ENCODE measurements around the gene GFRA1. TPM values are rescaled to one million over a fixed set of nuclear protein-coding genes. Genes with fewer than 3 reads are reported as not detected.

The GFRA1 gene
- total and polyA plus RNA-seq, 2 donors (not counting 1 experiment from before 2014, with no cell fraction given) = not detected

GRCh38 chr10:116126239-116126638 lies 146.8 kb downstream of the GFRA1 start:
- no peaks in the 10 kb centered on the region for H3K79me2 ChIP-seq (ENCODE audit: control insufficient read depth, insufficient read depth, low read length)
- H3K27ac Mint-ChIP-seq = no peak overlapping the region
- DNase-seq = no peak
- H3K27me3 ChIP-seq (replicated peaks in 1 of 4; ENCODE audit: control extremely low read depth in 1 of 4, control insufficient read depth in 3 of 4, insufficient read depth in 4 of 4, low read length in 3 of 4) = no peaks in the 10 kb centered on the region
- ChIA-PET POLR2A (no interaction called here), CTCF (no interaction called here)
- no peaks in the 10 kb centered on the region for H3K4me1 ChIP-seq (ENCODE audit: control insufficient read depth in 2 of 2, insufficient read depth in 2 of 2, low read length in 2 of 2)
- no peaks in the 10 kb centered on the region for H3K36me3 ChIP-seq (replicated peaks in 1 of 2; ENCODE audit: control extremely low read depth in 1 of 2, control insufficient read depth in 1 of 2, extremely low read depth in 1 of 2, insufficient read depth in 2 of 2, low read length in 1 of 2)
- 85% methylated on average over 3 of the region's 3 CpGs for WGBS (ENCODE audit: insufficient coverage)
- no peak overlapping the region for H3K27ac ChIP-seq (ENCODE audit: low read length in 2 of 2)
- no peaks in the 10 kb centered on the region for H3K27me3 Mint-ChIP-seq
- H4K20me1 ChIP-seq (ENCODE audit: control insufficient read depth, insufficient read depth, low read length, poor library complexity, severe bottlenecking) = no peaks in the 10 kb centered on the region
- H3K9ac ChIP-seq (ENCODE audit: low read length) = no peak overlapping the region
- ATAC-seq (ENCODE audit: low read depth) = no peak
- H3K9me3 ChIP-seq (ENCODE audit: control extremely low read depth in 1 of 3, control insufficient read depth in 2 of 3, insufficient read depth in 1 of 3, low read length in 2 of 3) = no peaks in the 10 kb centered on the region
- peaks cover 2% of the 10 kb centered on the region for H3K9me3 Mint-ChIP-seq (ENCODE audit: insufficient read depth)
- no peak for TF ChIP-seq CTCF (IDR thresholded peaks at IDR 0.05)
- TF ChIP-seq EZH2 (IDR thresholded peaks at IDR 0.05; ENCODE audit: borderline replicate concordance, insufficient read depth, low read depth, low read length, poor library complexity, severe bottlenecking) = no peak
- intact Hi-C loops (cut with micrococcal nuclease) = no loop called here
- no peak overlapping the region for H2AFZ ChIP-seq (ENCODE audit: insufficient read depth, low read depth, low read length, poor library complexity, severe bottlenecking)
- H3K4me3 ChIP-seq (ENCODE audit: control extremely low read depth in 1 of 5, extremely low read depth in 1 of 5, insufficient read depth in 1 of 5, low read depth in 2 of 5, low read length in 4 of 5) = no peak overlapping the region
- no peaks in the 10 kb centered on the region for H3K4me1 Mint-ChIP-seq
- H3K4me3 Mint-ChIP-seq = no peak overlapping the region
- no peak overlapping the region for H3K4me2 ChIP-seq (replicated peaks; ENCODE audit: low read depth, low read length, poor library complexity, severe bottlenecking)

GRCh38 chr10:116125180-116125579 lies 147.8 kb downstream of the GFRA1 start:
- H3K27ac Mint-ChIP-seq = no peak overlapping the region
- POLR2A ChIA-PET = no interaction called here
- WGBS (ENCODE audit: insufficient coverage) = 91% methylated on average over 19 of the region's 19 CpGs

More at GRCh38 chr10:116125180-116125579, 147.8 kb downstream of the GFRA1 start:
- H3K9ac ChIP-seq (ENCODE audit: low read length) = no peak overlapping the region
- Mint-ChIP-seq H3K27me3 (no peaks in the 10 kb centered on the region), H3K9me3 (ENCODE audit: insufficient read depth) (peaks cover 2% of the 10 kb centered on the region), H3K4me1 (no peaks in the 10 kb centered on the region), H3K4me3 (no peak overlapping the region)
- no peaks in the 10 kb centered on the region for H3K36me3 ChIP-seq (replicated peaks in 1 of 2; ENCODE audit: control extremely low read depth in 1 of 2, control insufficient read depth in 1 of 2, extremely low read depth in 1 of 2, insufficient read depth in 2 of 2, low read length in 1 of 2)
- H3K79me2 ChIP-seq (ENCODE audit: control insufficient read depth, insufficient read depth, low read length) = no peaks in the 10 kb centered on the region
- no peak for DNase-seq
- no peaks in the 10 kb centered on the region for H3K4me1 ChIP-seq (ENCODE audit: control insufficient read depth in 2 of 2, insufficient read depth in 2 of 2, low read length in 2 of 2)
- no peak overlapping the region for H2AFZ ChIP-seq (ENCODE audit: insufficient read depth, low read depth, low read length, poor library complexity, severe bottlenecking)
- H3K27me3 ChIP-seq (replicated peaks in 1 of 4; ENCODE audit: control extremely low read depth in 1 of 4, control insufficient read depth in 3 of 4, insufficient read depth in 4 of 4, low read length in 3 of 4) = no peaks in the 10 kb centered on the region
- H3K9me3 ChIP-seq (ENCODE audit: control extremely low read depth in 1 of 3, control insufficient read depth in 2 of 3, insufficient read depth in 1 of 3, low read length in 2 of 3) = no peaks in the 10 kb centered on the region
- no peaks in the 10 kb centered on the region for H4K20me1 ChIP-seq (ENCODE audit: control insufficient read depth, insufficient read depth, low read length, poor library complexity, severe bottlenecking)
- no peak overlapping the region for H3K4me3 ChIP-seq (ENCODE audit: control extremely low read depth in 1 of 5, extremely low read depth in 1 of 5, insufficient read depth in 1 of 5, low read depth in 2 of 5, low read length in 4 of 5)
- intact Hi-C loops (cut with micrococcal nuclease) = no loop called here
- ATAC-seq (ENCODE audit: low read depth) = no peak
- no peak for TF ChIP-seq EZH2 (IDR thresholded peaks at IDR 0.05; ENCODE audit: borderline replicate concordance, insufficient read depth, low read depth, low read length, poor library complexity, severe bottlenecking)
- H3K27ac ChIP-seq (ENCODE audit: low read length in 2 of 2) = no peak overlapping the region
- CTCF ChIA-PET = no interaction called here
- H3K4me2 ChIP-seq (replicated peaks; ENCODE audit: low read depth, low read length, poor library complexity, severe bottlenecking) = no peak overlapping the region

All from B cell (primary cell).